AG04450 (cell line): ENCODE data around the gene IMPDH2. TPM values are rescaled to one million over a fixed set of nuclear protein-coding genes. Genes with fewer than 3 reads are reported as not detected.

Experiments
- CTCF ChIA-PET: fragments of 300-600, 350-600 bp; formaldehyde crosslinking; extraction: SDS; loops from one replicate; lab custom pipeline; 2022; ENCODE audit warnings: antibody characterized with exemption, inconsistent platforms; lab: Charles Lee
- POLR2A ChIA-PET: fragments of 350-600 bp; formaldehyde crosslinking; extraction: SDS; loops from one replicate; lab custom pipeline; 2021; ENCODE audit warnings: antibody characterized with exemption, inconsistent platforms; lab: Yijun Ruan, JAX
- DNase-seq: peaks from one replicate; pipeline ENCODE4 v3.0.0-alpha.2; 2011; ENCODE audit warnings: low read depth, low spot score
- H3K27ac ChIP-seq: one replicate; pipeline ENCODE4 v1.5.1; 2012; ENCODE audit warnings: low read depth, low read length, control low read depth
- H3K27me3 ChIP-seq: one replicate; pipeline ENCODE4 v1.6.0; 2012; ENCODE audit warnings: low read length; ENCODE audit not compliant: control insufficient read depth, insufficient read depth
- H3K4me3 ChIP-seq: 2 replicates; pipeline ENCODE4 v1.5.1; 2011; ENCODE audit warnings: mild to moderate bottlenecking, low read depth, low read length, control low read depth
- H3K9me3 ChIP-seq: 2 replicates; pipeline ENCODE4 v1.5.1; 2012; ENCODE audit warnings: low read length; ENCODE audit not compliant: control insufficient read depth, insufficient read depth
- CTCF ChIP-seq: IDR thresholded peaks from 2 replicates; pipeline ENCODE4 v1.5.1; 2011; ENCODE audit warnings: low read depth, low read length, control low read depth, inconsistent platforms
- polyA plus RNA-seq: library from polyadenylated mRNA; depleted of rRNA; stranded (reverse); fragments of >200 nt; gene quantifications from 2 replicates; pipeline ENCODE4 v1.2.3, GENCODE V29; 2011

The IMPDH2 gene
- polyA plus RNA-seq, 1 experiment = 268 TPM

DNA sequence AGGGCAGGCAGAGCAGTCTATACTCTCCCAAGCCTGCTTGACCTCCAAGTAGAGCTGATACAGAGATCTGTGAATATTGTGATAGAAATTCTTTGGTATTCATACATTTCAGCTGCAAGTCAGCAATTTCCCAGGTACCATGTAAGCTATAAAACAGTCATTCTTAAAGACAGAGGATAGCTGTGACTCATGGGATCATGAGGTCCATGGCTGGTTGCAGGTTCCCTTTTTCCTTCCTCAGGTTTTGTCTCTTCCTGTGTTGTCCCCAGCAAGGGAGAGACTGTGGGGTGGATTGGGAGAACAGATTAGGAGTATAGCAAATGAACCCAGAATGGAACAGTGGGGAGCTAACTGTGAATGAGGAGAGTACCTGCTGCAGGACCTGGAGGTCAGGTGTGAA, 44.5 kb downstream of the IMPDH2 start:
- CTCF ChIA-PET = interaction anchor here (0.8 kb wide), 2 partner anchors 9 to 38 kb away, joined by 3 to 4 read pairs; partner anchors contain the start of gene NDUFAF3
- no peak for TF ChIP-seq CTCF
- Histone ChIP-seq H3K4me3 (no peak overlapping the region), H3K27ac (no peak overlapping the region), H3K27me3 (no peaks in the 10 kb centered on the region), H3K9me3 (no peaks in the 10 kb centered on the region)
- no peak for DNase-seq
- POLR2A ChIA-PET = no interaction called here

GRCh38 chr3:48983096-48983495, 46.1 kb downstream of the IMPDH2 start:
- Histone ChIP-seq H3K27me3 (no peaks in the 10 kb centered on the region), H3K4me3 (no peak overlapping the region), H3K27ac (no peak overlapping the region), H3K9me3 (no peaks in the 10 kb centered on the region)
- no peak for DNase-seq
- no peak for TF ChIP-seq CTCF
- ChIA-PET CTCF (no interaction called here), POLR2A (no interaction called here)

GRCh38 chr3:48982686-48983085, 46.5 kb downstream of the IMPDH2 start:
- no peak for DNase-seq
- no peaks in the 10 kb centered on the region for H3K9me3 ChIP-seq
- CTCF ChIA-PET = no interaction called here
- no peak overlapping the region for H3K4me3 ChIP-seq
- no peak for TF ChIP-seq CTCF
- H3K27me3 ChIP-seq = no peaks in the 10 kb centered on the region
- POLR2A ChIA-PET = no interaction called here
- no peak overlapping the region for H3K27ac ChIP-seq

DNA sequence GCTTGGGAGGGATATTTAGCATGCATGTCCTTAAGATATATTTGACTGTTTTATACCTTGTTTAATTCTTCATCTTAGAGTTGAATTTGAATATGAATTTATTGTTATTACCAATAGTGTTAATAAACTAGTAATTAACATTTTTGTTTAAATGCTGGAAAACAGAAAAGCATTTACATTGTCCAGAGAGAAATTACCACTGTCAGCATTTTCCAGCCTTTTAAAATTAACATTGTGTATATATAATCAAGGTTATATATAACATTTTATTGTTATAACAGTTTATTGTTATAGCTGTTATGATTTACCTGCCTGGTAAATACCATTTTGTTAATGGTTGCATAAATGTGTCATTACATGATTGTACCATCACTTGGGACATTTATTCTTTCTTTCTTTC, 47.2 kb downstream of the IMPDH2 start:
- no peak overlapping the region for H3K27ac ChIP-seq
- POLR2A ChIA-PET = no interaction called here
- H3K9me3 ChIP-seq = no peaks in the 10 kb centered on the region

DNA sequence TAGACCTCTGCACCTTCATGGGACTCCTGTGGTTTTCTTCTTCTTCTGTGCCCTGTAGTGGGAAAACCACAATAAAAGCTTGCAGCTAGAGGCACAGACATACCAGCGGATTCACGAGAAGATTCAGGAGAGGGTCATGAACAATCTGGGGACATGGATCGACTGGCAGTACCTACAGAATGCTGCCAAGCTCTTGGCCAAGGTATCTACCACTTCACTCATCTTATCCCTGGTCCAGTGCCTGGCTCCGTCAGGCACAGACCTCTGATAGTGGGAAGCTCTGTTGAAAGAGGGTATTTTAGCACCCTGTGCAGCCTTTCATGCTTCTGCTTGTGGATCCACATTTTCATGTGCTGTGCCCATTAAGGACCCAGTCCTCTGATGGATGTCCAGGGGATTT, 48.9 kb downstream of the IMPDH2 start:
- Histone ChIP-seq H3K9me3 (no peaks in the 10 kb centered on the region), H3K27me3 (no peaks in the 10 kb centered on the region), H3K27ac (no peak overlapping the region), H3K4me3 (no peak overlapping the region)
- DNase-seq = no peak
- no peak for TF ChIP-seq CTCF
- CTCF ChIA-PET = interaction anchor here (0.5 to 0.6 kb wide), 2 partner anchors 37 to 108 kb away, joined by 3 to 8 read pairs; no protein-coding TSS in a partner anchor
- POLR2A ChIA-PET = interaction anchor here (0.6 kb wide), 1 partner anchor 893 kb away, joined by 7 read pairs; no protein-coding TSS in a partner anchor

More for the DNA sequence above, 47.2 kb downstream of the IMPDH2 start:
- CTCF ChIA-PET = no interaction called here
- Histone ChIP-seq H3K27me3 (no peaks in the 10 kb centered on the region), H3K4me3 (no peak overlapping the region)
- DNase-seq = no peak
- no peak for TF ChIP-seq CTCF
